PC-9 (cell line): ENCODE results near the gene COTL1. TPM values are rescaled to one million over a fixed set of nuclear protein-coding genes. Genes with fewer than 3 reads are reported as not detected.

ENCODE experiments used
- BruUV-seq: library from RNA; stranded (reverse); fragments of 400-500 nt; replicated peaks from 2 replicates; lab custom pipeline; 2021; lab: Mats Ljungman, UMichigan
- CTCF ChIA-PET: fragments of 300-600 bp; sonication (Branson Sonifier 250); formaldehyde crosslinking; loops from one replicate; lab custom pipeline; 2022; ENCODE audit warnings: antibody characterized with exemption; lab: Charles Lee
- POLR2A ChIA-PET: fragments of 300-600 bp; sonication (Branson Sonifier 250); formaldehyde crosslinking; loops from one replicate; lab custom pipeline; 2022; ENCODE audit warnings: antibody characterized with exemption; ENCODE audit not compliant: unreplicated experiment; lab: Charles Lee
- DNase-seq, 2 experiments: peaks; one replicate each; pipeline versions ENCODE4 v3.0.0 to v3.0.0-alpha.2; 2015 to 2022; ENCODE audit warnings: mixed read lengths in 1 of 2
- H2AFZ ChIP-seq: fragments of 200-600 bp; sonication (generic); 2 replicates; pipeline ENCODE4 v1.8.1; 2017; ENCODE audit warnings: antibody characterized with exemption
- H3F3A ChIP-seq: fragments of 200-600 bp; sonication (generic); 2 replicates; pipeline ENCODE4 v1.8.1; 2017; ENCODE audit warnings: antibody characterized with exemption, mild to moderate bottlenecking, low read depth; ENCODE audit not compliant: insufficient read depth
- H3K27ac ChIP-seq: fragments of 200-600 bp; sonication (generic); 2 replicates; pipeline ENCODE4 v1.6.1; 2016; ENCODE audit warnings: mixed run types
- H3K27me3 ChIP-seq: fragments of 200-600 bp; sonication (generic); 2 replicates; pipeline ENCODE4 v1.6.1; 2016; ENCODE audit warnings: low read depth, mixed run types; ENCODE audit not compliant: insufficient read depth
- H3K36me3 ChIP-seq: fragments of 200-600 bp; sonication (generic); 2 replicates; pipeline ENCODE4 v1.6.1; 2016; ENCODE audit warnings: low read depth, mixed run types
- H3K4me1 ChIP-seq: fragments of 200-600 bp; sonication (generic); replicated peaks from 2 replicates; pipeline ENCODE4 v1.6.1; 2016; ENCODE audit warnings: mixed run types; ENCODE audit not compliant: insufficient read depth
- H3K4me2 ChIP-seq: fragments of 200-600 bp; sonication (generic); 2 replicates; pipeline ENCODE4 v1.6.1; 2017; ENCODE audit warnings: mixed run types
- H3K4me3 ChIP-seq: fragments of 200-600 bp; sonication (generic); 2 replicates; pipeline ENCODE4 v1.6.1; 2016; ENCODE audit warnings: mixed run types
- H3K79me2 ChIP-seq: fragments of 200-600 bp; sonication (generic); 2 replicates; pipeline ENCODE4 v1.6.1; 2017; ENCODE audit warnings: low read depth, mixed run types
- H3K9me2 ChIP-seq: fragments of 200-600 bp; sonication (generic); 2 replicates; pipeline ENCODE4 v1.8.1; 2017; ENCODE audit warnings: mild to moderate bottlenecking; ENCODE audit not compliant: insufficient read depth
- H3K9me3 ChIP-seq: fragments of 200-600 bp; sonication (generic); 2 replicates; pipeline ENCODE4 v1.8.1; 2016; ENCODE audit warnings: low read depth; ENCODE audit not compliant: insufficient read depth
- H4K20me1 ChIP-seq: fragments of 200-600 bp; sonication (generic); 2 replicates; pipeline ENCODE4 v1.8.1; 2017; ENCODE audit not compliant: insufficient read depth
- EZH2 ChIP-seq: fragments of 200-600 bp; sonication (generic); IDR thresholded peaks from 2 replicates; pipeline ENCODE4 v1.8.0; 2017; ENCODE audit warnings: antibody characterized with exemption, low read depth
- intact Hi-C: fragments of 100-400 bp; cut with micrococcal nuclease; formaldehyde crosslinking; loops from one replicate; pipeline ENCODE4 v1.10.0; 2022; ENCODE audit not compliant: unreplicated experiment
- total RNA-seq: library from RNA; stranded (reverse); gene quantifications from 2 replicates; pipeline ENCODE4 v1.2.3, GENCODE V29; 2021
- TF ChIP-seq, protein P1 (sequence below): fragments of 200-600 bp; sonication (generic); conservative IDR thresholded peaks from 2 replicates; pipeline ENCODE4 v1.6.1; 2017; ENCODE audit warnings: mixed run types, antibody characterized with exemption, mild to moderate bottlenecking, moderate library complexity

COTL1 gene
- total RNA-seq, 1 experiment from 2014 or later = 512 TPM

- POLR2A ChIA-PET = no interaction called here
Measured at GRCh38 chr16:84568066-84568465, 49.8 kb downstream of the COTL1 start.

GRCh38 chr16:84567286-84567962, 50.5 kb downstream of the COTL1 start:
- DNase-seq = no peak
- Histone ChIP-seq H2AFZ (no peak overlapping the region), H3K4me2 (no peak overlapping the region), H3K27ac (no peak overlapping the region), H3K79me2 (peaks cover 52% of the 10 kb centered on the region), H3K36me3 (peaks cover 33% of the 10 kb centered on the region), H3K9me2 (no peaks in the 10 kb centered on the region), H3K9me3 (no peaks in the 10 kb centered on the region), H3F3A (peaks cover 59% of the 10 kb centered on the region), H3K4me3 (no peak overlapping the region), H3K4me1 (no peaks in the 10 kb centered on the region), H4K20me1 (peaks cover 31% of the 10 kb centered on the region), H3K27me3 (no peaks in the 10 kb centered on the region)
- BruUV-seq = no TSS peak
- POLR2A ChIA-PET = no interaction called here
- intact Hi-C loops = no loop called here
- no peak for TF ChIP-seq EZH2
- TF ChIP-seq, protein P1, sequence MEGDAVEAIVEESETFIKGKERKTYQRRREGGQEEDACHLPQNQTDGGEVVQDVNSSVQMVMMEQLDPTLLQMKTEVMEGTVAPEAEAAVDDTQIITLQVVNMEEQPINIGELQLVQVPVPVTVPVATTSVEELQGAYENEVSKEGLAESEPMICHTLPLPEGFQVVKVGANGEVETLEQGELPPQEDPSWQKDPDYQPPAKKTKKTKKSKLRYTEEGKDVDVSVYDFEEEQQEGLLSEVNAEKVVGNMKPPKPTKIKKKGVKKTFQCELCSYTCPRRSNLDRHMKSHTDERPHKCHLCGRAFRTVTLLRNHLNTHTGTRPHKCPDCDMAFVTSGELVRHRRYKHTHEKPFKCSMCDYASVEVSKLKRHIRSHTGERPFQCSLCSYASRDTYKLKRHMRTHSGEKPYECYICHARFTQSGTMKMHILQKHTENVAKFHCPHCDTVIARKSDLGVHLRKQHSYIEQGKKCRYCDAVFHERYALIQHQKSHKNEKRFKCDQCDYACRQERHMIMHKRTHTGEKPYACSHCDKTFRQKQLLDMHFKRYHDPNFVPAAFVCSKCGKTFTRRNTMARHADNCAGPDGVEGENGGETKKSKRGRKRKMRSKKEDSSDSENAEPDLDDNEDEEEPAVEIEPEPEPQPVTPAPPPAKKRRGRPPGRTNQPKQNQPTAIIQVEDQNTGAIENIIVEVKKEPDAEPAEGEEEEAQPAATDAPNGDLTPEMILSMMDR = no peak
- CTCF ChIA-PET = no interaction called here

More at GRCh38 chr16:84568066-84568465, 49.8 kb downstream of the COTL1 start:
- Histone ChIP-seq H4K20me1 (peaks cover 36% of the 10 kb centered on the region), H3K4me3 (no peak overlapping the region), H3K4me2 (no peak overlapping the region), H3K27me3 (no peaks in the 10 kb centered on the region), H2AFZ (no peak overlapping the region), H3F3A (peaks cover 54% of the 10 kb centered on the region), H3K9me2 (no peaks in the 10 kb centered on the region), H3K36me3 (peaks cover 38% of the 10 kb centered on the region), H3K27ac (no peak overlapping the region), H3K79me2 (peaks cover 58% of the 10 kb centered on the region), H3K4me1 (no peaks in the 10 kb centered on the region), H3K9me3 (no peaks in the 10 kb centered on the region)
- intact Hi-C loops = no loop called here
- TF ChIP-seq, protein P1 = no peak
- no peak for TF ChIP-seq EZH2
- DNase-seq = no peak
- BruUV-seq = no TSS peak
- CTCF ChIA-PET = no interaction called here

GRCh38 chr16:84566545-84567257, 51.2 kb downstream of the COTL1 start:
- Histone ChIP-seq H3F3A (peaks cover 65% of the 10 kb centered on the region), H3K79me2 (peaks cover 45% of the 10 kb centered on the region), H3K4me3 (no peak overlapping the region), H2AFZ (no peak overlapping the region), H3K27ac (no peak overlapping the region), H3K9me3 (no peaks in the 10 kb centered on the region), H3K4me2 (no peak overlapping the region), H3K4me1 (no peaks in the 10 kb centered on the region), H3K36me3 (peaks cover 27% of the 10 kb centered on the region), H3K27me3 (no peaks in the 10 kb centered on the region), H4K20me1 (peaks cover 24% of the 10 kb centered on the region), H3K9me2 (no peaks in the 10 kb centered on the region)
- DNase-seq = no peak
- TF ChIP-seq, protein P1 = no peak
- TF ChIP-seq EZH2 = no peak
- TSS peak; percentile 84 for BruUV-seq
- intact Hi-C loops = no loop called here
- CTCF ChIA-PET = no interaction called here
- POLR2A ChIA-PET = no interaction called here
